Large intestine (tissue), 3 donors: ENCODE data around the gene ELP5. TPM values are rescaled to one million over a fixed set of nuclear protein-coding genes. Genes with fewer than 3 reads are reported as not detected.

Experiments
- DNase-seq, 2 donors: peaks; one replicate each; pipeline versions ENCODE4 v3.0.0 to v3.0.0-alpha.2; 2013
- H3K27ac ChIP-seq: one replicate; pipeline ENCODE4 v1.5.1; 2013; ENCODE audit warnings: low read length
- H3K27me3 ChIP-seq: 2 replicates; pipeline ENCODE4 v1.6.1; 2013; ENCODE audit warnings: low read length; ENCODE audit not compliant: control insufficient read depth, insufficient read depth
- H3K36me3 ChIP-seq: 2 replicates; pipeline ENCODE4 v1.6.1; 2013; ENCODE audit warnings: low read length; ENCODE audit not compliant: control insufficient read depth, insufficient read depth
- H3K4me1 ChIP-seq: one replicate; pipeline ENCODE4 v1.6.1; 2013; ENCODE audit warnings: low read length; ENCODE audit not compliant: control insufficient read depth, insufficient read depth
- H3K4me3 ChIP-seq: one replicate; pipeline ENCODE4 v1.5.1; 2013; ENCODE audit warnings: low read length
- H3K9me3 ChIP-seq: one replicate; pipeline ENCODE4 v1.6.1; 2013; ENCODE audit warnings: mild to moderate bottlenecking, low read depth, low read length, moderate library complexity; ENCODE audit not compliant: control insufficient read depth
- WGBS: methylation state at CpG from one replicate; pipeline ENCODE4 v1.1.5; 2013; ENCODE audit warnings: low lambda C conversion rate; ENCODE audit not compliant: insufficient coverage; 5-methylcytosine and 5-hydroxymethylcytosine counted together
- polyA plus RNA-seq: library from polyadenylated mRNA; unstranded; fragments of 120-200 nt; gene quantifications from one replicate; pipeline ENCODE4 v1.2.1, GENCODE V29; 2013

ELP5 gene
- polyA plus RNA-seq, 1 donor = 45.8 TPM

- H3K27ac ChIP-seq = no peak overlapping the region
- no peak overlapping the region for H3K4me3 ChIP-seq
- H3K9me3 ChIP-seq = peaks cover 4% of the 10 kb centered on the region
- no CpG with 5 or more reads among the region's 12 CpGs for WGBS
- no peaks in the 10 kb centered on the region for H3K36me3 ChIP-seq
- no peak for DNase-seq
- H3K4me1 ChIP-seq = peaks cover 18% of the 10 kb centered on the region
- H3K27me3 ChIP-seq = peaks cover 16% of the 10 kb centered on the region
These were observed 33.7 kb downstream of the ELP5 start for GRCh38 chr17:7285679-7286078.

GRCh38 chr17:7289256-7290032, 37.4 kb downstream of the ELP5 start:
- peaks cover 21% of the 10 kb centered on the region for H3K27me3 ChIP-seq
- no peak overlapping the region for H3K4me3 ChIP-seq
- WGBS = no CpG with 5 or more reads among the region's 18 CpGs

GRCh38 chr17:7290166-7290565, 38.2 kb downstream of the ELP5 start:
- Histone ChIP-seq H3K4me1 (peaks cover 24% of the 10 kb centered on the region), H3K4me3 (no peak overlapping the region), H3K27ac (no peak overlapping the region), H3K36me3 (no peaks in the 10 kb centered on the region), H3K9me3 (peaks cover 6% of the 10 kb centered on the region), H3K27me3 (peaks cover 26% of the 10 kb centered on the region)
- no peak for DNase-seq
- no CpG with 5 or more reads among the region's 19 CpGs for WGBS

More at GRCh38 chr17:7289256-7290032, 37.4 kb downstream of the ELP5 start:
- no peak for DNase-seq
- H3K36me3 ChIP-seq = no peaks in the 10 kb centered on the region
- peaks cover 19% of the 10 kb centered on the region for H3K4me1 ChIP-seq
- no peak overlapping the region for H3K27ac ChIP-seq
- H3K9me3 ChIP-seq = peaks cover 3% of the 10 kb centered on the region

GRCh38 chr17:7290685-7291084, 38.7 kb downstream of the ELP5 start:
- no peaks in the 10 kb centered on the region for H3K36me3 ChIP-seq
- peaks cover 26% of the 10 kb centered on the region for H3K4me1 ChIP-seq
- H3K4me3 ChIP-seq = no peak overlapping the region
- DNase-seq = no peak
- H3K9me3 ChIP-seq = peaks cover 6% of the 10 kb centered on the region
- no peak overlapping the region for H3K27ac ChIP-seq
- WGBS = no CpG with 5 or more reads among the region's 11 CpGs
- peaks cover 31% of the 10 kb centered on the region for H3K27me3 ChIP-seq

GRCh38 chr17:7292194-7292593, 40.2 kb downstream of the ELP5 start:
- no CpG with 5 or more reads among the region's 2 CpGs for WGBS
- H3K9me3 ChIP-seq = peaks cover 6% of the 10 kb centered on the region
- peaks cover 37% of the 10 kb centered on the region for H3K27me3 ChIP-seq
- H3K4me3 ChIP-seq = no peak overlapping the region
- H3K36me3 ChIP-seq = no peaks in the 10 kb centered on the region
- no peak overlapping the region for H3K27ac ChIP-seq
- no peak for DNase-seq
- peaks cover 34% of the 10 kb centered on the region for H3K4me1 ChIP-seq

GRCh38 chr17:7292729-7293128, 40.7 kb downstream of the ELP5 start:
- WGBS = no CpG with 5 or more reads among the region's 6 CpGs
- Histone ChIP-seq H3K27me3 (peaks cover 37% of the 10 kb centered on the region), H3K36me3 (no peaks in the 10 kb centered on the region), H3K4me1 (peaks cover 34% of the 10 kb centered on the region), H3K27ac (no peak overlapping the region), H3K9me3 (peaks cover 6% of the 10 kb centered on the region), H3K4me3 (no peak overlapping the region)
- peak in 1 of 2 donors; percentile 62 for DNase-seq

- WGBS = 80% methylated on average over 1 of the region's 11 CpGs
- no peak for DNase-seq
- Histone ChIP-seq H3K4me3 (no peak overlapping the region), H3K36me3 (no peaks in the 10 kb centered on the region), H3K27me3 (peaks cover 37% of the 10 kb centered on the region), H3K4me1 (peaks cover 34% of the 10 kb centered on the region), H3K27ac (no peak overlapping the region), H3K9me3 (peaks cover 6% of the 10 kb centered on the region)
These were observed 41.1 kb downstream of the ELP5 start for GRCh38 chr17:7293159-7293558.

GRCh38 chr17:7293816-7294613, 42.0 kb downstream of the ELP5 start:
- no peak overlapping the region for H3K27ac ChIP-seq
- no peaks in the 10 kb centered on the region for H3K36me3 ChIP-seq
- H3K9me3 ChIP-seq = peaks cover 6% of the 10 kb centered on the region
- H3K4me3 ChIP-seq = no peak overlapping the region
- DNase-seq = peak; percentile 31 to 64
- peaks cover 37% of the 10 kb centered on the region for H3K27me3 ChIP-seq
- H3K4me1 ChIP-seq = peaks cover 34% of the 10 kb centered on the region
- no CpG with 5 or more reads among the region's 75 CpGs for WGBS

- Histone ChIP-seq H3K27ac (no peak within 1 kb of the TSS), H3K4me1 (peaks cover 34% of the 10 kb centered on the region), H3K27me3 (peaks cover 37% of the 10 kb centered on the region), H3K9me3 (peaks cover 6% of the 10 kb centered on the region), H3K4me3 (peak within 1 kb of the TSS; percentile 31), H3K36me3 (no peaks in the 10 kb centered on the region)
- 0% methylated on average over 2 of the region's 57 CpGs for WGBS
- peak; percentile 92 to 95 for DNase-seq
These were observed 42.7 kb downstream of the ELP5 start, which contains the start of gene YBX2 for GRCh38 chr17:7294614-7295153. Gene YBX2 (minus strand): TSS chr17:7294639. CDS start chr17:7294500, 139 bp downstream.
